ENCODE results near the gene ARID1B.
"Not testable (repeated sequence)": the region's sequence is repeated elsewhere in the genome, so short reads cannot be mapped to it uniquely, and the experiment has no call there.

ARID1B gene

DNA sequence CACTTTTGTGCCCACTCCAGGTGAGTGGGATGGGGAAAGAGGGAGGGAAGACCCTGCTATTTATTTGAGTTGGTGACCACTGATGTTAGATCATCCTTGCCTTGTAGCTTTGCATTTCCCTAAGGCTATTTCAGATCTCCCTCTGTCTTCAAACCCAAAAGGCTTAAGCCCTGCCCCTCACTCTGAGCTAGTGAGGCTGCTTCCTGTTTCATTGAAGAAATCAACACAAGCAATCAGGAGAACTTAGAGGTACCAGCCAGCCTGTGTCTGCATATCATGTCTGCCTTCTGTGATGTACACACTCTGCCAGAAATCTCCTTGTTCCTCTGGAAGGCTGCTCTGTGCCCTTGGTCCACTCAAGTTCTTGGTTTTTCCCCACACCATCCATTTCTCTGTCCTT, 135.3 kb downstream of the ARID1B start:
- DNase-seq, result peak in 1 of 2 donors; percentile 16

- DNase-seq, result no peak
These were observed 137.0 kb downstream of the ARID1B start for GRCh38 chr6:156914181-156914580.

DNA sequence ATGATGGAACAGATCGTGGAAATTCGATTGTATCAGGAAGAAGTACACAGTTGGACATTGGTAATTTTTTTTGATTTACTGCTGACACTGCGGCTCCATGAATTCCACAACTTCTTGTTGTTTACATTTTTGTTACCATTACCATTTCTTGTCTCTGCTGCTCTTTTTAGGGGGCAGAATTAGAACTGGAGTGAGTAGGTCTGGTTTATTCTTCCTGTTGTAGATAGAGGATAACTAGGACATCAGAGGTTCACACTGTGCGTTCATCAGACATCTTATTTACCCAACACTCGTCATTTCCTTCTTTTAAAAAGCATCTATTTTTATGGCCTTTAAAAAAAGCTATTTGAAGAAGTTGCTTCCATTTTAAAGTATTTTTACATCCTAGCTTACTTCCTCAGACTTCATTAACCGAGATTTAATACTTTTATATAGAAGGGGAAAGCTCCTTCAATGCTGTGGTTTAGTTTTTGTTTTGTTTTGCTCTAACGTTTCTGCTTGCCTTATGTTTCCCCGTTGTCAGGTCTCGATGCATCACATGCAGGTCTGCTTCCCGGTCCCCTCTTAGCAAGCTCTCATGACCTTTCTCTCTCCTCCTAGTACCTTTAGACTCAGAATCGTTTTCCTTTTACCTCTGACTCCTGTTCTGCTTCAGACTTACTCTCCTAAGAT, 139.1 kb downstream of the ARID1B start:
- peak in 1 of 2 donors; percentile 20 for DNase-seq

GRCh38 chr6:156917213-156917612, 140.0 kb downstream of the ARID1B start:
- DNase-seq, result no peak

DNA sequence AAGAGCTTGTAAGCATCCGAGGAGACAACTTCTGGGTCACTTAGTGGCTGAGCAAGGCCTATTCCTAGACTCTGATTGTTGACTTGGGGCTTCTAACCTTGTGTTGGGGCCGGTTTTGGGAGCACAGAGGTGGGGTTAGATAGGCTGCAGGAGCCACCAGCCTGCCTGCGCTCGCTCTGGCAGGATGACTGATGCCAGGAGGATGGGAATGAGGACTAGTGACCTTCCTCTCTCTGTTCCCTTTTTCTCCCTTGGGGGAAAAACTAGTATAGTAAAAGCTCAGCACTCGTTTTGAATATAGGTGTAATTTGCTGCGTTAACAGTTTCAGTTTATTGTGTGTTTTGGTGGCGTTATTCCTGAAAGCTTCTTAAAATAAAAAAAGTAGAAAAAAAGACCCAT, 141.5 kb downstream of the ARID1B start:
- no peak for DNase-seq

DNA sequence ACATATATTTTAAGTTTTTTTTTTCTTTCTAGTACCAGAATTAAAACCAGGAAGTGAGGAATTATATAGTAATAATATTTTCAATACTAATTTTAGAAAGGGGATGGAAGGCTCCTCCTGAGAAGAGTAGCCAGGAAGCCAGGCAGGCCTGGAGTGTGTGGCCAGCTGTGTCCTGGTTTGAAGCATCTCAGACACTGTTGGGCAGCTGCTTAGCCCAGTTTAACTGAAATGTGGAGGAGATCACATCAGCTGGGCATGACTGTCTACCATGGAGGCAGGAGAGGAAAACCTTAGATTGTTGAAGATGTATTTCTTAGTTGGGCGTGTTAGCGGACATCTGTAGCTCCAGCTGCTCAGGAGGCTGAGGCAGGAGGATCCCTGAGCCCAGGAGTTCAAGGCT, 142.2 kb downstream of the ARID1B start:
- DNase-seq, result no peak

GRCh38 chr6:156919814-156920369, 142.7 kb downstream of the ARID1B start:
- DNase-seq, result no peak

GRCh38 chr6:156924246-156924645, 147.1 kb downstream of the ARID1B start:
- no peak for DNase-seq

GRCh38 chr6:156925026-156925425, 147.8 kb downstream of the ARID1B start:
- no peak for DNase-seq

- DNase-seq, result no peak
These were observed 148.8 kb downstream of the ARID1B start for GRCh38 chr6:156925718-156926607.

DNA sequence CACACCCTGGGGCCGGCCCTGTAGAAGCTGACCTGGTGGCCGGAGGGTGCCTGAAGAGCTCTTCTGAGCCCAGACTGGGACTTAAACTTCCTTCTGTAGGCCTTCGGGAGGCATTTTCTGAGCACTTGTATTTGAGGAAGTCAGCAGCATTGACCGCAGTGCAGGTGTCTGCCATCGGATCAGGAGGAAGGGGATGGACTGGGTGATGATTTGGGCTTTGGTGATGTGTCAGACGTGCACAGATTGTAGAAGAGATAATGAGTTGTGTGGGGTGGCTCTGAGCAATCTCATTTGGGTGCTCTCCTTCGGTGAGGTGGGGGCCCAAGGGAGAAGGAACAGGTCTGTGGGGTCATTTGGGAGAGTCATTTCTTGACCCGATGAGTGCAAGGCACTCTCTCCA, 150.9 kb downstream of the ARID1B start:
- no peak for DNase-seq

DNA sequence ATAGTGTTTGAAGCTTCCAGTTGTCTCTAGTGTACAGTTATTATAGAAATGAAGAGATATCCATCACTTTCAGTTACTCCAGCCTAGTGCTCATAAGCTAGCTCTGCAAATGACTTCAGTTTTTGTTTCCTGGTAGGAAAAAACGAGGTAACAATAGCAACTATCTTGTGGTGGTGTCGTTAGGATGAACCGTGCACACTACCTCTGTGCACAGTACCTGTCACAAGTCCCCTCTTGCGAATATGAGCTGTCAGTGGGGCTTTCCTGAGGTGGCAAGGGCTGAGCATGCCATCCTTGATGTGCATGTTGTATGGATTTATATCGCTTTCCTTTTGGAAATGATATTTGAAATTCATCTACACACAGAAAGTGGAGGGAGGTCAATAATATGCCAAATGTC, 151.8 kb downstream of the ARID1B start:
- DNase-seq, result no peak

DNA sequence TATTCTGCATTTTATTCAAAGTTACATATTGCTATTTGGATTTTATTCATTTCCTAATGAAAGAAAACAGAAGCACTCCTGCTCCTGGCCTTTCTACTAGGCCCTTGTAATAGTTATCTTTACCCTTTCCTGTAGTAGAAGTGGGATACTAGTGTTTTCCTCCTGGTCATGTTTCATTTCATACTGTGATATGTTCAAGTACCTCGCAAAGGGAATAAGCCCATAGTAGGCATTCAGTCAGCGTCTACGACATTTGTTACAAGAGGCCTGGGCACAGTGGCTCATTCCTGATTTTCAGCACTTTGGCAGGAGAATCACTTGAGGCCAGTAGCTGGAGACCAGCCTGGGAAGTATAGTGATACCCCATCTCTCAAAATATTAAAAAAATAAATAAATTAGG, 154.1 kb downstream of the ARID1B start:
- no peak for DNase-seq

DNA sequence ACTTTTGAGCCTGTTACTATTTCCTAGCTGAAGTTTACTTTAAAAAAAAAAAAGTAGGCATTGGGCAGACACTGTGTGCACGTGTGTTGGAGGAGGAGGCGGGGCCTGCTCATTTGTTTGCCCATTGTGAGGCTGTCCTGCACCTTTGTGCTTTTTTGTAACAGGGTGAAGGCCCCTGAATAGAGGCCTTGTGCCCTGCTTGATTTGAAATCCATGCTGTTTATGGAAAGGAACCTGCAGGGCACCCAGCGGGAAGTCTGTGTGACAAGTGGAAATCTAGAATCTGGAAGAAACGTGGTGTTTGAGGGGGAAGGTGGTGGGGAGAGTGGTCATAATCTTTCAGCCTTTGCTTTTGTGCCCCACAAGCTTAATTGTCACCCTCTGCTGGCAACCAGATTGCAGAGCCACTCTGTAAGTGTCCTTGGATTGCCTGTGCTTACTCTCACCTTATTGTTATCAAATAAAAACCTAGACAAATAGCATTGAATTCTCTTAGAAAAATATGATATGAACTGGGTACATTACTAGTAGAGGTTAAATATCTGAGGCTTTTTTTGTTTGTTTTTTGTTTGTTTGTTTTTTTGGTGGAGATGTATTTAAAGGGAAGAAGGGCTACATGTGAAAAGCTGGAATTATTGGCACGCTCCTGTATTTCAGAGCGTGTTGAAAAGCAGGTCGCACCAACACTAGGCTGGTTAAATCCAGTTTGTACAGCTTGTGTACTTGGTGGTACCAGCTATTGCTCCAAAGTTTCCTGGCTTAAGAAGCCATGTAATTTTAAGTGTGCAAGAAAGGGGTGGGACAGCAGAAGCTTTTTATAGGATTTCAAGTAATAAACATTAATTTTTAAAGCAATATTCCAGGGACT, 156.3 kb downstream of the ARID1B start:
- no peak for DNase-seq

GRCh38 chr6:156934069-156934460, 156.9 kb downstream of the ARID1B start:
- no peak for DNase-seq

DNA sequence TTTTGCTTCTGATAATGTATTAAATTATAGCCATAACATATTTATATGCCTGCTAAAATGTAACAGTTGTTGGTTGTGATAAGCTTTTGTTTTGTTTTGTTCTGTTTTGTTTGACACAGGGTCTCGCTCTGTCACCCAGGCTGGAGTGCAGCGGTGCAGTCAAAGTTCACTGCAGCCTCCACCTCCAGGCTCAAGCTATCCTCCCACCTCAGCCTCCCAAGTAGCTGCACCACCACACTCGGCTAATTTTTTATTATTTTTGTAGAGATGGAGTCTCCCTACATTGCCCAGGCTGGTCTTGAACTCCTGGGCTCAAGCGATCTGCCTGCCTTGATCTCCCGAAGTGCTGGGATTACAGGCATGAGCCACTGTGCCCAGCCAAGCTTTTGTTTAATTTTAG, 157.8 kb downstream of the ARID1B start:
- no peak for DNase-seq

DNA sequence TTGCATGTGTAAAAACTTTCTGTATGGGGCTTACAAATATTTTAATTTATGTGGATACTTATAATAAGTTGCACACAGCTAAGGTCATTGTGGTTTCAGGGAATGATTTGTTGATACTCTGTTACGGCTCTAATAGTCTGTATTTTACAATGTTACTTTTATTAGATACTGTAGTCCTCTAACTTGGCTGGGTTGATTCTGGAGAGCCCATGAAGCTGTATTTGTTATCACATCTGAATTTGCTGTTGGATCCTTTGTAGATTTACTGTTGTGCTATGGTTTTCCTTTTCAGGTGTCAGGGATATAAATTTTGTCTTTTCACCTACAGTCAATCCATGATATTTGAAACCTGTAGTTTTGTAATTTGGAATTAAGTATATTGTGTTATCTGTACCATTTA, 161.0 kb downstream of the ARID1B start:
- no peak for DNase-seq

DNA sequence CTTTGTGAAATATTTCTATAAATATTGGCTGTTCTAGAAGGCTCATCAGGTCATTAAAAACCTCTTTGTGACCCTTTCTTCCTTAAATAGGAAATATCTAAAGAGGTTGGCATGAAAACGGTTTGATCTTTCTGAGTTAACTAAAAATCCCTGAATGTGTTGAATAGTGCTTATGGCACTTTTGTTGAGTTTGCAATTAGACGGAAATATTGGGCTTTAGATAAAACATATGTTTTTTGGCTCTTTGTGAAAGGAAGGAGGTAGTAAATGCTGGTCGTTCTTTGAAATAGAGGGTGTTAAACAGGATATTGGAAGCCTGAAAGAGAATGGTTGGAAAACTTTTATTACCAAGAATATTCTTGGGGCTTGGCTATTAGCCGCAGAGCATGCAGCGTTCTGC, 163.0 kb downstream of the ARID1B start:
- no peak for DNase-seq

GRCh38 chr6:156942266-156942665, 165.1 kb downstream of the ARID1B start:
- no peak for DNase-seq

GRCh38 chr6:156943166-156943565, 166.0 kb downstream of the ARID1B start:
- DNase-seq, result no peak

GRCh38 chr6:156943816-156944215, 166.6 kb downstream of the ARID1B start:
- no peak for DNase-seq

DNA sequence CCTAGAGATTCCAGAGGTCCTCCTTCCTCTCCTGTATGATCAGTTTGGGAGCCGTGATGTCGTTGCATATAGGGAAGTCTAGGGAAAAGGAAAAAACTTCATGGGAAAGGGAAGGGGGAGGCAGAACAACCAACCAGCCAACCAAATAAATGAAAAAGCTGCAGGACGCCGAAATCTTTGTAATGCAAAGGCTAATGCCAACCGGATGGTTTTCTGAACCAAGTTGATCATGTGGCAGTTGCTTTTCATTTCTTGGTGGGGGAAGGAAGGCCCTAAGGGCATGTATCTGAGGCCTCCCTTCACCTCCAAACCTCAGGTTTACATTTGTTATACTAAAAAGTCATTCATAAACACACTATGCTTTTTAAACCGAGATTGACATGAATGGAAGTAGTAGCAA, 167.2 kb downstream of the ARID1B start:
- DNase-seq, result no peak

GRCh38 chr6:156945789-156946172, 168.6 kb downstream of the ARID1B start:
- not testable (repeated sequence) for DNase-seq

Measured in CD4-positive, alpha-beta T cell treated with Interleukin-4 for 1 hour (primary cell).